Stimulated activated CD4-positive, alpha-beta T cell treated with anti-CD3 and anti-CD28 coated beads, Interleukin-1b, Interleukin-23, amount 100 ng/mL, for 48 hours (primary cell): ENCODE data around the gene MVD.
A peak's percentile ranks its signal among the peaks of the same experiment; 100 is the strongest.

Experiments
- DNase-seq: peaks from one replicate; pipeline ENCODE4 v3.0.0-alpha.2; 2020

Gene MVD, protein sequence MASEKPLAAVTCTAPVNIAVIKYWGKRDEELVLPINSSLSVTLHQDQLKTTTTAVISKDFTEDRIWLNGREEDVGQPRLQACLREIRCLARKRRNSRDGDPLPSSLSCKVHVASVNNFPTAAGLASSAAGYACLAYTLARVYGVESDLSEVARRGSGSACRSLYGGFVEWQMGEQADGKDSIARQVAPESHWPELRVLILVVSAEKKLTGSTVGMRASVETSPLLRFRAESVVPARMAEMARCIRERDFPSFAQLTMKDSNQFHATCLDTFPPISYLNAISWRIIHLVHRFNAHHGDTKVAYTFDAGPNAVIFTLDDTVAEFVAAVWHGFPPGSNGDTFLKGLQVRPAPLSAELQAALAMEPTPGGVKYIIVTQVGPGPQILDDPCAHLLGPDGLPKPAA

DNA sequence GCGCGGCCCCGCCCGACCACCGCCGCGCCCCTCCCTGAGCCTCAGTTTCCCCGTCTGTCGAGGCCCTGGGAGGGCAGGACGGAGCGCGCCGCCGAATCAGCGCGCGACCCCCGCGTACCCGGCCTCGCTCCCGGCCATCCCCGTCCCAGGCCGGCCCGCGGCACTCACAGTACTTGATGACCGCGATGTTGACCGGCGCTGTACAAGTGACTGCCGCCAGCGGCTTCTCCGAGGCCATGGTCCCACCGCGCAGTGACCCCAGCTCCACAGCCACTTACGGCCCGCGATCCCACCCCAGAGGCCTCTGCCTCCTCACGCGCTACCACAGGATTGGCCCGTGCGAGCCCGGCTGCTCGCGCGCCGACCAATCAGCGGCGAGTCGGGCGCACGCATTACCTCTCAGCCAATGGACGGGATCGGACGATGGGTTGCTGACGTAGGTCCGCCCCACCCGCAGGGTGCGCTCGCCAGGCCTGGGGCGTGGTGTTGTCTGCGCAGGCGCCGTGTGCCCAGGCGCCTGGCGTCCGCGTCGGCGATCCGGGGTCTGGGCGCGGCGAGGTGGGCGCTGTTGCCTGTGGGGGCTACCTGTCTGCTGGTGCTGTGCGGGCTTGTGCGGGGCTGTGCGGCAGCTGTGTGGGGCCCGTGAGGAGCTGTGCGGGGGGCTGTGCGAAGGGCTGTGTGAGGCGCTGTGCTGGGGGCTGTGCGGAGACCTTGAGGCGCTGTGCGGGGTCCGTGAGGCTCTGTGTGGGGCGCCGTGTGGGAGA lies at the start of gene MVD:
Gene MVD (minus strand): TSS at position 249 of the 764 bp plus-strand sequence. CDS start 11 bp downstream, at position 238.
- DNase-seq, result peak; percentile 96

DNA sequence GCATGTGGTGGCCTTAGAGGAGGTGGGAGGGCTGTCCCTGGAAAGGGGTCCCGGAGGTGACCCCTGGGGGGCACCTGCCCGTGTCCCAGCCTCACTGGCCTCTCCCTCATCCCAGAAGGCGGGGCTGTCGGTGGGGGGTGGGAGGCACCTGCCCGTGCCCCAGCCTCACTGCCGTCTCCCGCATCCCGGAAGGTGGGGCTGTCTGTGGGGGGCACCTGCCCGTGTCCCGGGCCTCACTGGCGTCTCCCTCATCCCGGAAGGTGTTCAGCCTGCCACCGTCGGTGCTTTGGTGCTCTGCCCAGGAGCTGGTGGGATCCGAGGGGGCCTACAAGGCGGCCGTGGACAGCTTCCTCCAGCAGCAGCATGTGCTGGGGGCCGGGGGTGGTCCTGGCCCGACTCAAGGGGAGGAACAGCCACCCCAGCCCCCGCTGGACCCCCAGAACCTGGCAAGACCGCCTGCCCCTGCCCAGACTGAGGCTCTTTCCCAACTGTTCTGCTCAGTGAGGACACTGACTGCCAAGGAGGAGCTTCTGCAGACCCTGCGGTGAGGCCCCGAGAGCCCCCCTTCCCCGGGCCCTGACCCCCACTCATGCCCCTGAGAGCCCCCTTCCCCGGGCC lies 49.6 kb upstream of the MVD start:
- DNase-seq, result no peak

- no peak for DNase-seq
Observed at GRCh38 chr16:88711750-88712340, 49.0 kb upstream of the MVD start.

- no peak for DNase-seq
Observed at GRCh38 chr16:88710556-88710955, 47.7 kb upstream of the MVD start.

DNA sequence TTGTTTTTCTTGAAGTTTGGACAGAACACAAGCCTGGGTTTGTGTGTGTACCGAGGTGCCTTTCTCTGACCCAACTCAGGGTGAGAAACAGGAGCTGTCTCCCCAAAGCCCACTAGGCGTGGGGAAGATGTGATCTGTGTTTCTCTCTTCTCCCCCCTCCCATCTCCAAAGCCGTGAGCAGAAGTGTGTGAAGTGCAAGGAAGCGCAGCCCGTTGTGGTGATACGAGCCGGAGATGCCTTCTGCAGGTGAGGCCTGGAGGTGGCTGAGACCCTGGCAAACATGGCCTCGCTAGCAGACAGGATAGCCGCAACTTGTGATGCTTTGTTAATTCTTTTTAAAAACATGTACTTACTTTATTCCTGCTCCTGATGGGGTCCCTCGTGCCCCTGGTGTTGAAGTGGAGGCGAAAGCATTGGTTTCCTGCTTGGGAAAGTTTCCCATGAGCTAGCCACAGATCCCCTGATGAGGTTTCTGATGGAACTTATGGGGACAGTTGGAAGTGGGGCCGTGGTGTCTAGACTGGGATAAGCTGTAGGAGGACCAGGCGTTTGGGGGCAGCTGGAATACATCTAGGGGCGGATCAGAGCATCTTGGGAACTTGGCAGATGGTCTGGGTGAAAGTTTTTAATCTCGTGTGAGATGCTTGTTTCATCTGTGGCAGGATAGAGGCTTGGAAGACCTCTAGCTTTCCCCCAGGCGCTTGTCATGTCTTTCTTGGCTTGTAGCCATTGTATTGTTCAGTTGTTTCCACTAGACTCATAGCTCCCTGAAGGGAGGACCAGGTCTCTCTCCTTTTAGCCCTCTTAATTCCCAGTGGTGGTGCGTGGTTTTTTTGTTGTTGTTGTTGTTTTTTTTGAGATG lies 44.3 kb upstream of the MVD start:
- no peak for DNase-seq

DNA sequence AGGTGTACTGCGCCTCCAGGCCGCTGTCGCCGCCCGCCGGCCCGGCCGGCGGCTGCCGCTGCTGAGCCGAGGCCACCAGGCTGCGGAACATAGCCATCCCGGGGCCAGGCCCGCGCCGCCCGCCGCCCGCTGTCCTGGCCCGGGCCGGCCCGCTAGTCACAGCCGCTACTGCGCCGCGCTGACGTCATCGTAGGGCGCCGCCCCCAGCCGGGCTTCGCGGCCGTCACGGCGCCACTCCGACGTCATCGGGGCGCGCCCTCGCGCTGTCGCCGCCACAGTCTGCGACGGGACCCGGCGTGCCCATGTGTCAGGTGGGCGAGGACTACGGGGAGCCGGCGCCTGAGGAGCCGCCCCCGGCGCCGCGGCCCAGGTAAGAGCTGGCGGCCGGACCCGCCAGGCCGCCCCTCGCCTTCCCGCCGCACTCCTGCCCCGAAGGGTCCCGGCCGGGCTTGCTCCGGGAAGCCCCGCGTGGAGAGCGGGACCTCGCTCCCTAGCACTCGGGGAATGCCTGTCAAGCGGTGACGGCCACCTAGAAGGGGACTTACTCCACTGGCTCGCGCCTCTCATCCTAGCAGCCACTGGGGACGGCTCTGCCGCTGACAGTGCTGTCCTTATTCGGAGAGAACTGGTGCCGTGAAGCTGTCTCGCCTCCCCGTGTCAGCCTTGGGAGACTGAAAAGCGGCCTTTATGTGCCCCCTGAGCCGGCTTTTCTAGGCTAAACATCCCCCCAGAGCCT lies 43.5 kb upstream of the MVD start, which contains the start of the genes CTU2 and RNF166:
Gene CTU2 (plus strand): TSS at position 275 of the 736 bp plus-strand sequence. CDS start 28 bp downstream, at position 303.
Gene RNF166 (minus strand): TSS at position 180 of the 736 bp plus-strand sequence. CDS start 83 bp downstream, at position 97.
- peak; percentile 92 for DNase-seq

- DNase-seq, result no peak
Observed at GRCh38 chr16:88705801-88706228, 42.9 kb upstream of the MVD start.

DNA sequence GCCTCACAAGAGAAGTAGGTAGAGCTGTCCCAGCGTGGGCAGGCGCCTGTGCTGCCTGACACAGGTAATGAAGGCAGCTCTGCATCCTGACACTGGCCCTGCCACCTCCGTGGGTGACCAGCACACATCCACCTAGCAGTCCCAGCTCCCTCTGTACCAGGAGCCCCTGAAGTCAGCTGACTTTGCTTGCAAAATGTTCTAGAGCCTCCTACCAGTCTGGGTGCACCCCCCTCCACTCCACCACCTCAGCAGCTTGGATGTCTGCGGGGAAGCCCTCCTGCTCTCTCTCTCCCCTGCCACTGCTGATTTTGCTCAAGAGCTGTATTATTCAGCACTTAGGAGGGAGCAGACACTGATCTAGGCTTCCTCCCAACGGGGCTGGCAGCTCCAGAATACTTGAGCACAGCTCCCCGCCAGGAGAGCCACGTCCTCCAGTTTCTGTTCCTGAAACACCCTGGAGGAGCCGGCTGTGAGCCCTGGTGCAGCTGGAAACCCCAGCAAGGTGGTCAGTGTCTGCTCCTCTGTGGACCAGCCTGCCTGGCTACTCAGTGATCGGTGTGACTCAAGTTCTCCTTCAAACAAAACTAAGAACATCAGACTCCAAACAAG lies 42.3 kb upstream of the MVD start:
- DNase-seq, result peak; percentile 43

- peak; percentile 70 for DNase-seq
Observed at GRCh38 chr16:88703486-88704309, 40.8 kb upstream of the MVD start.

GRCh38 chr16:88702371-88703210 lies 39.7 kb upstream of the MVD start:
- no peak for DNase-seq

- DNase-seq, result no peak
Observed at GRCh38 chr16:88701581-88702370, 38.9 kb upstream of the MVD start.

DNA sequence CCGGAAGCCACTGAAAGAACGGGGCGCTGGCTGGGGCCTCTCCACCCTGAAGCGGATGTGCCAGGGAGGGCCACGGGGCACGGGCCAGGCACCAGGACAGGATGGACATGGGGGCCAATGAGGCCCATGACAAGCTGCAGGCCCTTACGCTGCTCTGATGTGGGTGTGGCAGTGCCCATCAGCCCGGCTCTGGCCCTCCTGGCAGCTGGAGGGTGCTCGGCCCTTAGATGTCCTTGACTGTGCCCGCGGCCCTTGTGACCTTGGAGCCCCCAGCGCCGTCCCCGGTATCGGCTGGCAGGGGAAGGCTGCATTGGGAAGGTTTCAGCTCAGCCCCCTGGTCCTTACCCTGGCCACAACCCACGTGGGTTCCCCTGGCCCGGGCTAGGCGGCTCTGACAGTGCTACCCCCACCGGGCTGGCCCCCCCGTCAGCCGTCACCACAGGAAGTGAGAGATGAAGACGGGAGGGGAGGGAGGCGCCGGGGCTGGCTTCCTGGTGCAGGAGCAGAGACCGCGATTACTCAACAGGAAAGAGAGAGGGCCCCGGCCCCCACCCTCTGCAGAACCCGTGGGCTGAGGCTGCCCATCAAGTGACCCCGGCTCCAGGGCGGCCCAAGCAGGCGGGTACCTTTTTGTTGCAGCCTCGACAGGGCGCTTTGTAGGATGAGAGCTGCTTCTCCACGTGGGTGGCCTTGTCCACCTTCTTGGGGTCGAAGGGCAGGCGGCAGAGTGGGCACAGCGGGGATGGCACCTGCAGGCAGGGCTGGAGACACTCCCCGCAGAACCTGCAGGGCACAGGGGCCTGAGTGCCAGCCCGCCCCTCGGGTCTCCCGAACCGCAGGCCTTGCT lies 38.0 kb upstream of the MVD start:
- peak; percentile 92 for DNase-seq

- DNase-seq, result no peak
Observed at GRCh38 chr16:88700322-88700635, 37.4 kb upstream of the MVD start.

- DNase-seq, result no peak
Observed at GRCh38 chr16:88699180-88699579, 36.3 kb upstream of the MVD start.

DNA sequence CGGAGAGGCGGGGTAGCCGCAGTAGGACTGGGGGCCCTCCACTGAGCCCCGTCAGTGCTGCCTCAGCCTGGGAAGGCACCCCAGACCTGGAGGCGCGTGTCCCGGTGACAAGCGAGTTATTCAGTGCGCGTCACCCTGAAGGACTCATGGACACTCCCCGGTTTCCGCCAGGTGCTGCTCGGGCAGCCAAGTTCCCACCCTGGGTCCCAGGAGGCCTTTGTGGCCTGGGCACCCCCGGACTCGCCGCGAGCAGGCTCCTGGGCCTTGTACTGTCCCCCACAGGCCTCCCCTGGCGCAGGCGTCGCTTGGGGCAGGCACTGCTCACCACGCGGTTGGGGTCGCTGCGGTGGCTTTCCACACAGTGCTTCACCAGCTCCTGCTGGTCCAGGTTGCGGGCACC lies 35.8 kb upstream of the MVD start:
- no peak for DNase-seq

GRCh38 chr16:88697831-88698615 lies 35.1 kb upstream of the MVD start:
- no peak for DNase-seq
